ENCODE results near the gene DENND1A. TPM values are rescaled to one million over a fixed set of nuclear protein-coding genes. Genes with fewer than 3 reads are reported as not detected.
"Not testable (repeated sequence)": the region's sequence is repeated elsewhere in the genome, so short reads cannot be mapped to it uniquely, and the experiment has no call there.

DENND1A gene, protein sequence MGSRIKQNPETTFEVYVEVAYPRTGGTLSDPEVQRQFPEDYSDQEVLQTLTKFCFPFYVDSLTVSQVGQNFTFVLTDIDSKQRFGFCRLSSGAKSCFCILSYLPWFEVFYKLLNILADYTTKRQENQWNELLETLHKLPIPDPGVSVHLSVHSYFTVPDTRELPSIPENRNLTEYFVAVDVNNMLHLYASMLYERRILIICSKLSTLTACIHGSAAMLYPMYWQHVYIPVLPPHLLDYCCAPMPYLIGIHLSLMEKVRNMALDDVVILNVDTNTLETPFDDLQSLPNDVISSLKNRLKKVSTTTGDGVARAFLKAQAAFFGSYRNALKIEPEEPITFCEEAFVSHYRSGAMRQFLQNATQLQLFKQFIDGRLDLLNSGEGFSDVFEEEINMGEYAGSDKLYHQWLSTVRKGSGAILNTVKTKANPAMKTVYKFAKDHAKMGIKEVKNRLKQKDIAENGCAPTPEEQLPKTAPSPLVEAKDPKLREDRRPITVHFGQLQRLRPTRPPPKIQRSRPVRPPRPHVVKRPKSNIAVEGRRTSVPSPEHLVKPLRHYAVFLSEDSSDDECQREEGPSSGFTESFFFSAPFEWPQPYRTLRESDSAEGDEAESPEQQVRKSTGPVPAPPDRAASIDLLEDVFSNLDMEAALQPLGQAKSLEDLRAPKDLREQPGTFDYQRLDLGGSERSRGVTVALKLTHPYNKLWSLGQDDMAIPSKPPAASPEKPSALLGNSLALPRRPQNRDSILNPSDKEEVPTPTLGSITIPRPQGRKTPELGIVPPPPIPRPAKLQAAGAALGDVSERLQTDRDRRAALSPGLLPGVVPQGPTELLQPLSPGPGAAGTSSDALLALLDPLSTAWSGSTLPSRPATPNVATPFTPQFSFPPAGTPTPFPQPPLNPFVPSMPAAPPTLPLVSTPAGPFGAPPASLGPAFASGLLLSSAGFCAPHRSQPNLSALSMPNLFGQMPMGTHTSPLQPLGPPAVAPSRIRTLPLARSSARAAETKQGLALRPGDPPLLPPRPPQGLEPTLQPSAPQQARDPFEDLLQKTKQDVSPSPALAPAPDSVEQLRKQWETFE
- total RNA-seq (2014; rRNA removed; shearing (Covaris generic)): 6.0 and 7.2 TPM in 2 replicates

DNA sequence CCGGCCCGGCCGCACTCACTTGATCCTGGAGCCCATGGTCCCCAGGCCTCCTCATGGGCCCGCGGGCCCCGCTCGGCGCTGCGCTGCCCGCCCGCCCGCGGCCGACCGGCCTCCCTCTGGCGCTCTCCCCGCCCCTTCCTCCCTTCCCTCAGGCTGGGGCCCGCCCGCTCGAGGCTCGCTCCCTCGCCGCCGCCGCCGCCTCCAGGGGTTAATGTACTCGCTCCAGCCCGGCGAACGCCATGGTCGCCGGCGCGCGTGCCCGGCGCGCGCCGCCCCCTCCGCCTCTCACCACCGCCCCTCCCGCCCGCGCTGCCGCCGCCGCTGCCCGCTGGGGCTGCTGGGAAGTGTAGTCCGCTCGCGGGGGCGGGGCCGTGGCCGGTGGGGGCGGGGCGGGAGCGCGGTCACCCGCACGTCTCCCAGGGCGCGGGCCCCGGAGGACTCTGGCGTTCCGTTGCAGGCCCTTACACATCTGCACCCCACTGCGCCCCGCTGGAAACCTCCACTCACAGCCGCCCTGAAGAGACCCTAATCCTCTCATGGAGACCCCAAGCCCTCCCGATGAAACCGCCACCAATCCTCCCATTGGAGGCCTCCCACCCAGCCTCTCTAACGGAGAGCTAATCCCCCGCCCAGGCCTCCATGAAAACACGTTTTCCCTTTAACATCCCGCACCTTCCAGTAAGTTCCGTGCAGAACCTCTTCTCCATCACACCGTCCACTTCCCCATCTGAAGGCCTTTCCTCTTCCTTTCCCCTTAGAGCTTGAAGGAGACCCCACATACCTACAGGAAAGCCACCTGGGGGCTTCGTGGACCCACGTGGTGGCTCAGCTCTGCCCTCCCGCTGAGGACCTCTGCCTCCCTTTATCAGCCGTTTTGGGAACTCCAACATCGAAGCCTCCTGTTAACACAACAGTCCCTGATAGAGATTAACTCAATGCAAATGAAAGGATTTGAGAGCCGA, at the start of gene DENND1A:
DENND1A (minus strand) TSS at position 257 of the 962 bp plus-strand sequence; CDS start at position 36, 221 bp downstream.
- DNase-seq (ENCODE audit: low read depth in 1 of 2, low spot score in 2 of 2): peak; percentile 73 to 89
- Histone ChIP-seq H3K27ac (no peak within 1 kb of the TSS), H3K4me3 (peak within 1 kb of the TSS; percentile 66), H3K9me3 (replicated peaks) (no peaks in the 10 kb centered on the region), H3K4me1 (replicated peaks) (peaks cover 32% of the 10 kb centered on the region), H3K27me3 (replicated peaks) (no peaks in the 10 kb centered on the region), H3K36me3 (no peaks in the 10 kb centered on the region; the same call in 1 of the 2 replicates)

DNA sequence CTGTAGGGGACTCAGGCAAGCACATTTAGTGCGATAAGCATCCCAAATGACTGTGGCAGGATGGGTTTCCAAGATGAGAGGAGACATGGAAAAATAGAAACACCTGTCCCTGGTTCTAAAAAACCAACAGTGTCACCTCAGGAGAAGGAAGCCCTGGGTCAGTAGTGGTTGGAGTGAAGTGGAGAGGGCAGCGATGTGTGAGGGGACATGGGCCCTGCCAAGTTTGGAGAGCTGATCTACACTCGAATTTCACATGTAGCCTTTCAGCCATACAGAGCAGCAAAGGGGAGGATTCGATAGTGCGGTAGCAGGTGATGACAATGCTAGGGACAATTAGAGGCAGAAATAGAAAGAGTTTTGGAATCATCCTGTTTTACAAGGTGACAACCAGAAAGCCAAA, 49.1 kb upstream of the DENND1A start:
- no peak for DNase-seq (ENCODE audit: low read depth in 1 of 2, low spot score in 2 of 2)
- no peak overlapping the region for H3K27ac ChIP-seq
- H3K27me3 ChIP-seq (replicated peaks): peaks cover 7% of the 10 kb centered on the region
- no peak overlapping the region for H3K4me3 ChIP-seq
- no peaks in the 10 kb centered on the region for H3K36me3 ChIP-seq
- no peaks in the 10 kb centered on the region for H3K9me3 ChIP-seq (replicated peaks)
- H3K4me1 ChIP-seq (replicated peaks): no peaks in the 10 kb centered on the region

DNA sequence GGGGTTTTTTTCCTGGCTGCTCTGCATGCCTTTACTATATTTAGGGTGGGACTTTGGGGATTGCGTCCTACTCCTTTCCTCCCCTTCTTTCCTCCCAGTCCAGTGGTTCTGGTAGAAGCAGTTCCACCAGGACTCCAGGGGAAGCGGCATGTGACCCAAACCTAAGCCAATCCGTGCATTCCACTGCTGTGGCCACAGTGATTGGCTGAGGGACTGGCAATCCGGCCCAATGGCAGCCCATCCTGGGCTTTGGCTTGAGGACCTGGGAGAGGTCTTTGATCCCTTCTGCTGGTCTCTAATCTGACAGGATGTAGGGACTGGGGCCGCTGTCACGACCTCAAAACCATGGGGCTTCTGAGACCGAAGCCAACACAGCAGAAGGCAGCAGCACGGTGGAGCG, 46.7 kb upstream of the DENND1A start:
- H3K4me3 ChIP-seq; DNase-seq (ENCODE audit: low read depth in 1 of 2, low spot score in 2 of 2); H3K4me1 ChIP-seq (replicated peaks); H3K27me3 ChIP-seq (replicated peaks); H3K27ac ChIP-seq; H3K36me3 ChIP-seq; H3K9me3 ChIP-seq (replicated peaks): not testable (repeated sequence)

DNA sequence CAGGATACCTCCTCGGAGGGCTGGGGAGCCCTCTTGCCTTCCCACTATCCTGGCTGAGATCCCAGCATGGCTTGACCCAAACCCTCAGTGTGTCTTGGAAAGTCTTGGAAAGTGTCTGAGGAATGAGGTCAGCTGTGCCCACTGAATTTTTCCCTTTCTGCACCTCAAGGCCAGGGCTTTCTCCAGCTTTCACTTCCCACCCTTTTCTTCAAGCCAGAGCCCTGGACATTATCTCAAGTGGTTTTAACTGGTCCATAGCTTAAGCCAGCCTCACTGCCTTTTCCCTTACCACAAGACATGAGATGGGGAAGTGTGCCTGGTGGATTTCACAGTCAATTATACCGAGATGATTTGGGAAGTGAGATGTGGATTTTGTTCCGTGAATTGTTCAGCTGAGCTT, 45.9 kb upstream of the DENND1A start:
- Histone ChIP-seq H3K27me3 (replicated peaks) (no peaks in the 10 kb centered on the region), H3K4me1 (replicated peaks) (no peaks in the 10 kb centered on the region), H3K4me3 (no peak overlapping the region), H3K36me3 (no peaks in the 10 kb centered on the region), H3K9me3 (replicated peaks) (peaks cover 10% of the 10 kb centered on the region; the same call in 1 of the 2 replicates), H3K27ac (no peak overlapping the region)
- no peak for DNase-seq (ENCODE audit: low read depth in 1 of 2, low spot score in 2 of 2)

DNA sequence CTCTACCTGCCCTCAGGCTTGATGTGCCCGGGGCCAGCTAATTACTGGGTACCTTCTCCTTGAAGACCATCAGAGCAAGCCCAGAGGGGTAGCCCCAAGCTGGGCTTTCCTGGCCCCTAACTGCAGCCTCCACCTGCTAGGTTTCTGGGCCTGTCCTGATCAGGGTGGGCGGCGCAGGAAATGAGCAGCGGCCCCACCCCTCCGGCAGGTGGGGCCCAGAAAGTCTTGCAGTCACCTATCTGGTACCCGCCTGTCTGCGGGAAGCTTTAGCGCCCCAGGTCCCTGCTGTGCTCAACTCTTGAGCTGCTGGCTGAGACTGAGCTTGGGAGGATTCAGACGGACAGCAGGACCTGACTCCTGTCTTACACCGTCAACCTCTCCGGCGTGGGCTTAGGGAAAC, 44.5 kb upstream of the DENND1A start:
- Histone ChIP-seq H3K9me3 (replicated peaks) (peaks cover 10% of the 10 kb centered on the region; the same call in 1 of the 2 replicates), H3K4me1 (replicated peaks) (no peaks in the 10 kb centered on the region), H3K36me3 (no peaks in the 10 kb centered on the region), H3K27ac (no peak overlapping the region), H3K4me3 (no peak overlapping the region), H3K27me3 (replicated peaks) (no peaks in the 10 kb centered on the region)
- DNase-seq (ENCODE audit: low read depth in 1 of 2, low spot score in 2 of 2): no peak

DNA sequence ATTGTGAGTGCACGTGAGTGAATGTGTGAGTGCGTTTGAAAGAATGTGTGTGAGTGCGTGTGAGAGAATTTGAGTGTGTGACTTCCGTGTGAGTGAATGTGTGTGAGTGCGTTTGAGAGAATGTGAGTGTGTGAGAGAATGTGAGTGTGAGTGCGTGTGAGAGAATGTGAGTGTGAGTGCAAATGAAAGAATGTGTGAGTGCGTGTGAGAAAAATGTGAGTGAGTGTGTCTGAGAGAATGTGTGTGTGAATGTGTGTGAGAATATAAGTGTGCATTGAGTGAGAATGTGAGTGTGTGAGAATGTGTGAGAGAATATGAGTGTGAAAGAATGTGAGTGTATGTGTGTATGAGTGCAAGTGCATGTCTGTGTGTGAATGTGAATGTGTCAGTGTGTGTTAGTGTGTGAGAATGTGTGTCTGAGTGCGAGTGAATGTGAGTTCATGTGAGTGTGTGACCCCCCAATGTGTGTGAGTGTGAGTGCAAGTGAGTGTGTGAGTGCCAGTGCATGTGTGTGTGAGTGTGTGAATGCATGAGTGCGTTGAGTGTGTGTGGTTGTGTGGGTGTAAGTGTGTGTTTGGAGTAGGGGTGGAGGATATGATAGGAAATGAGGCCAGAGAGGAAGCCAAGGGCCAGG, 43.8 kb upstream of the DENND1A start:
- H3K27ac ChIP-seq: no peak overlapping the region
- no peak for DNase-seq (ENCODE audit: low read depth in 1 of 2, low spot score in 2 of 2)
- H3K4me3 ChIP-seq: no peak overlapping the region
- no peaks in the 10 kb centered on the region for H3K27me3 ChIP-seq (replicated peaks)
- H3K4me1 ChIP-seq (replicated peaks): no peaks in the 10 kb centered on the region
- H3K9me3 ChIP-seq (replicated peaks): peaks cover 10% of the 10 kb centered on the region; the same call in 1 of the 2 replicates
- no peaks in the 10 kb centered on the region for H3K36me3 ChIP-seq

DNA sequence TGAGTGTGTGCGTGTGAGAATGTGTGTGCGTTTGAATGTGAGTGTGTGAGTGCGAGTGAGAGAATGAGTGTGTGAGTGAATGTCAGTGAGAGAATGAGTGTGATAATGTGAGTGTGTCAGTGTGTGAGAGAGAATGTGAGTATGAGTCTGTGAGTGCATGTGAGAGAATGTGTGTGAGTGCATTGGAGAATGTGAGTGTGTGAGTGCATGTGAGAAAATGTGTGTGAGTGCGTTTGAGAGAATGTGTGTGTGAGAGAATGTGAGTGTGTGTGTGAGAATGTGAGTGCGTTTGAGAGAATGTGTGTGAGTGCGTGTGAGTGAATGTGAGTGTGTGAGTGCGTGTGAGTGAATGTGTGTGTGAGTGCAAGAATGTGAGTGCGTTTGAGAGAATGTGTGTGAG, 42.7 kb upstream of the DENND1A start:
- H3K9me3 ChIP-seq (replicated peaks): peaks cover 10% of the 10 kb centered on the region; the same call in 1 of the 2 replicates
- no peaks in the 10 kb centered on the region for H3K36me3 ChIP-seq
- DNase-seq (ENCODE audit: low read depth in 1 of 2, low spot score in 2 of 2): no peak
- no peaks in the 10 kb centered on the region for H3K4me1 ChIP-seq (replicated peaks)
- no peak overlapping the region for H3K4me3 ChIP-seq
- H3K27ac ChIP-seq: no peak overlapping the region
- H3K27me3 ChIP-seq (replicated peaks): no peaks in the 10 kb centered on the region

DNA sequence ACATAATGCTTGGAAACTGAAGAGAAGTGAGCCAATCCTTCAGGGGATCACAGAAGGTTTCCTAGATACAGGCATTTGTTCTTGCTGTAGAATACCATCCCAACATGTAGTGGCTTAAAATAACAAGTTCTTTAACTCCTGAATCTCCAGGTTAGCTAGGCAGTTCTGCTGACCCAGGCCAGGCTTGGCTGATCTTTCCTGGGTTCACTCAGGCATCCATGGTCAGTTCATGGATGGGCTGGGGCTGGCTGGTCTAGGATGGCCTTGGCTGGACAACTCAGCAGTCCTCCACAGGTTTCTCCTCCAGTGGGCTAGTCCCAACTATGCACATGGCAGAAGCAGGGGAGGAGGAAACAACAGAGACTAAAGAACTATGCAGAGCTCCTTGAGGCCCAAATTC, 37.4 kb upstream of the DENND1A start:
- Histone ChIP-seq H3K4me1 (replicated peaks) (no peaks in the 10 kb centered on the region), H3K27ac (no peak overlapping the region), H3K36me3 (no peaks in the 10 kb centered on the region), H3K27me3 (replicated peaks) (no peaks in the 10 kb centered on the region), H3K9me3 (replicated peaks) (peaks cover 6% of the 10 kb centered on the region; the same call in 1 of the 2 replicates), H3K4me3 (no peak overlapping the region)
- DNase-seq (ENCODE audit: low read depth in 1 of 2, low spot score in 2 of 2): no peak

DNA sequence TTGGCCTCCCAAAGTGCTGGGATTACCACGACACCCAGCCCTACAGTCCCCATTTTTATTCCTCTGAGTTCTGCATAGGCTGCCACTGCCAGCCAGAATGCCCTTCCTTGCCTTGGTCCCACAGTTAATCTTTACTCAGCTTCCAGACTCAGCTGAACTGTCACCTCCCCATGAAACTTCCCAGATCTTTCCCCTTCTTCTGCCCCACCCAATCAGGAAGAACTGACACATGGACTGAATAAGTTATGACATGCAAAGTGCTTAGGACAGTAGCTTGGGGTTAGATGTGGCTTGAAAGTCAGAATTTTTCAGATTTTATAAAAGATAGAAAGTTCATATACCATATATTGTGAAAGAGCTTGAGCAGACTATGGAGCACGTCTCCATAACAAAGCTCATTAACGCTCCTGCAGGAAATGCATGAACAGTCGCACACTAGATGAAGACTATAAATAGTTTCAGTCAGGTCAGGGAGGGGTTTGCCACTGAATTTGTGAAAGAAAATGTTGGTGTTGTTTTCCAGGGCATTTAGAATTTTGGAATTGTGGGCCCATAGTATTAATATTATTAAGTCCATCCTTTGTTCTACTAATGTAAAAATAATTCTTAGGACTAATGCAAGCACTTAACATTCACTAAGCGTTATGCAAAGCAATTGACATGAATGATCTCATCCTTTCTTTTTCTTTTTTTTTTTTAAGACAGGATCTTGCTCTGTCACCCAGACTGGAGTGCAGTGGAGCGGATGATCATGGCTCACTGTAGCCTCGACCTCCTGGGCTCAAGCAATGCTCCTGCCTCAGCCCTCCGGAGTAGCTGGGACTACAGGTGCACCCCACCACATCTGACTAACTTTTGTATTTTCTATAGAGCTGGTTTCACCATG, 36.1 kb upstream of the DENND1A start:
- no peaks in the 10 kb centered on the region for H3K27me3 ChIP-seq (replicated peaks)
- H3K36me3 ChIP-seq: no peaks in the 10 kb centered on the region
- H3K4me1 ChIP-seq (replicated peaks): no peaks in the 10 kb centered on the region
- H3K4me3 ChIP-seq: no peak overlapping the region
- DNase-seq (ENCODE audit: low read depth in 1 of 2, low spot score in 2 of 2): no peak
- H3K9me3 ChIP-seq (replicated peaks): no peaks in the 10 kb centered on the region
- no peak overlapping the region for H3K27ac ChIP-seq

DNA sequence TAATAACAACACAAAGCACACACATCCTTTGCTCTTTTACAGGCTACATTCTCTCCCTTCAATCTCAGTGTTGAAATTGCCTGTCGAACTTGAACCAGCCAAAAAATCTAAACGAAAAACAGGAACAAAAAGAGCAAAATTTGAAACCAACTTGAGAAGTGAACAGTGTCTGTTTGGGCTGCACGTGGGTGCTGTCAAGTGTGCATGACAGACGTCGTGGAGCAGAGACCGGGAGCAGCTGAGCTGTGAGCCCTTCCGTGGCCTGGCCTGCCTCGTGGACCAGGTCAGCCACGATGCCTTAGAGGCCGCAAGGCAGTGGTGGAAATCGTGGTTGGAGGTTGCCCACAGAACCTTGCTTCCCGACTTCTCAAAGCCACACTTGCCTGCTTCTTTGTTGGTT, 34.8 kb upstream of the DENND1A start:
- no peaks in the 10 kb centered on the region for H3K36me3 ChIP-seq
- no peak overlapping the region for H3K4me3 ChIP-seq
- H3K27ac ChIP-seq: no peak overlapping the region
- no peaks in the 10 kb centered on the region for H3K4me1 ChIP-seq (replicated peaks)
- H3K27me3 ChIP-seq (replicated peaks): no peaks in the 10 kb centered on the region; the same call in 1 of the 2 replicates
- DNase-seq (ENCODE audit: low read depth in 1 of 2, low spot score in 2 of 2): no peak
- no peaks in the 10 kb centered on the region for H3K9me3 ChIP-seq (replicated peaks)

DNA sequence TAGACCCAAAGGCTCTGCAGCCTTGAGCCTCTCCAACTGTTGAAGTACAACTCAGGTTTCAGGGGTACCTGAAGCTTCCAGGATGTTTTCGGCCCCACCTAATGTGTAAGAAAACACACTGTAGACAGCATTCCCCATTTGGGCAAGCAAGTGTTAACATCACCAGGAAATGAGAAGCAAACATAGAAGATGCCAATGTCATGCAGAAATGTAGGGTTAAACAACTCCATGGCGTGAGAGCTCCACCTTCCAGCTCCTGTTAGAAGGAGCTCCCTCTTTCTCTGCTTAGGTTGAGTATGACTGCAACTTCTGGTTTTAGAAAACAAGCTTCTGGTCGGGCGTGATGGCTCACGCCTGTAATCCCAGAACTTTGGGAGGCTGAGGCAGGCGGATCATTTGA, 31.0 kb upstream of the DENND1A start:
- Histone ChIP-seq H3K27ac (no peak overlapping the region), H3K27me3 (replicated peaks) (peaks cover 5% of the 10 kb centered on the region; the same call in 1 of the 2 replicates), H3K9me3 (replicated peaks) (no peaks in the 10 kb centered on the region), H3K4me1 (replicated peaks) (no peaks in the 10 kb centered on the region), H3K4me3 (no peak overlapping the region), H3K36me3 (no peaks in the 10 kb centered on the region)
- no peak for DNase-seq (ENCODE audit: low read depth in 1 of 2, low spot score in 2 of 2)

DNA sequence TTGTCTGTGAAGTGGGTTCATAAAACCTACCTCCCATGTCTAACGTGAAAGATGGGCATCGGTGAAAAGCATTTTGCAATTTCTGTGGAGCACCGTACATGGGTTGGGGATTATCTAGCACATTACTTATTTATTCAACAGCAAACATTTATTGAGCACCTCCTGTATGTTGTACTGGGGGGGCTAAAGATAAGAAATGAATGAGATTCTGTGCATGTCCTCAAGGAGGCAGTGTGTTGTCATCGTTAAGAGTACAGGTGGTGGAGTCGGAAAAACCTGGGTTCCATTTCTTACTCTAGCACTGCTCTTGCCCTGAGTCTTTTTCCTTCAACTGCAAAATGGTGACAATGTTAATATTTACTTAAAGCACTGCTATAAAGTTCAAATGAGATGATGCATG, 30.4 kb upstream of the DENND1A start:
- no peak for DNase-seq (ENCODE audit: low read depth in 1 of 2, low spot score in 2 of 2)

More for the DNA sequence above, 30.4 kb upstream of the DENND1A start:
- Histone ChIP-seq H3K36me3 (no peaks in the 10 kb centered on the region), H3K4me1 (replicated peaks) (no peaks in the 10 kb centered on the region), H3K27ac (no peak overlapping the region), H3K9me3 (replicated peaks) (no peaks in the 10 kb centered on the region), H3K4me3 (no peak overlapping the region), H3K27me3 (replicated peaks) (peaks cover 5% of the 10 kb centered on the region; the same call in 1 of the 2 replicates)
